Gastrocnemius medialis (tissue), 4 donors: ENCODE data around the gene C1orf232.

Source experiments
- CTCF ChIP-seq, 5 experiments: fragments of 450-650 bp in 3 of 5; fragments of 200-600 bp in 2 of 5; sonication (generic) in 2 of 5; IDR thresholded peaks in 4 of 5; conservative IDR thresholded peaks in 1 of 5; 1 replicate in 4 of 5; 2 replicates in 1 of 5; pipeline ENCODE4 v1.5.1; 2016 to 2019; ENCODE audit warnings: antibody characterized with exemption in 5 of 5, mild to moderate bottlenecking in 3 of 5, moderate library complexity in 3 of 5
- POLR2A ChIP-seq, 2 donors: fragments of 450-650 bp; IDR thresholded peaks; one replicate each; pipeline ENCODE4 v1.6.1; 2017; ENCODE audit warnings: antibody characterized with exemption in 2 of 2, mild to moderate bottlenecking in 2 of 2, moderate library complexity in 2 of 2

GRCh38 chr1:26203642-26204318 lies 35.0 kb upstream of the C1orf232 start:
- TF ChIP-seq CTCF (IDR thresholded peaks at IDR 0.05 in 4 of 5, conservative IDR thresholded peaks at IDR 0.05 in 1 of 5) (no peak), POLR2A (IDR thresholded peaks at IDR 0.05) (no peak)
